HG03521 (cell line): ENCODE measurements around the gene GFER.
A peak's percentile ranks its signal among the peaks of the same experiment; 100 is the strongest.
"Not testable (repeated sequence)": the region's sequence is repeated elsewhere in the genome, so short reads cannot be mapped to it uniquely, and the experiment has no call there.

Experiments used
- ATAC-seq: cut with Tn5 transposase; IDR thresholded peaks from one replicate; pipeline ENCODE4 v1.9.1; 2021; ENCODE audit warnings: mild to moderate bottlenecking, moderate library complexity; ENCODE audit not compliant: unreplicated experiment

Gene GFER

GRCh38 chr16:1957434-1958142 is 26.4 kb upstream of the GFER start:
- ATAC-seq: not testable (repeated sequence)

- not testable (repeated sequence) for ATAC-seq
Measured at GRCh38 chr16:1958143-1958491, 25.9 kb upstream of the GFER start.

DNA sequence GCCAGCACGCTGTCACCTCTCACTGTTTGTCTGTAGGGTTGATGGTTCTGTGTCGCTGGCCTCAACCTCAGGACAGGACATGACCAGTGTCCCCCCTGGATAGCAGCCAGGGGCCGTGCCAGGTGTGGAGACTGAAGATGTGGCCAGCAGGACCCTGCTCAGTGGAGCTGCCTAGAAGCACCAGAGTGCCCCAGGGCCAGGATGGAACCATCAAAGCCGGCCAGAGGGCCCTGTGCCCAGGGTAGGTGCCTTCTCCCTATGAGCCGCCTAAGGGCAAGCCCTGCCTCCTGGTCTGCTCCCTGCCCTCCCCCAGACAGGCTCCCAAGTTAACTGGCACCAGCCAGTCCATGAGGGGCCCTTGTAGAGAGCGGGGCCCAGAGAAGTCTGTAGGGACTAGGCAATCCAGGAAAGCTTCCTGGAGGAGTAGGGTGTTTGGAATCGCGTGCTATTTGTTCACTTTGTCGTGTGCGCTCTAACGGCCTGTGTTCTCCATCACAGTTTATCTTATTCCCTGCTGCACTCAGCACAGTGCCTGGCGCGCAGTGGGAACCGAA is 25.2 kb upstream of the GFER start:
- peak; percentile 4 for ATAC-seq

DNA sequence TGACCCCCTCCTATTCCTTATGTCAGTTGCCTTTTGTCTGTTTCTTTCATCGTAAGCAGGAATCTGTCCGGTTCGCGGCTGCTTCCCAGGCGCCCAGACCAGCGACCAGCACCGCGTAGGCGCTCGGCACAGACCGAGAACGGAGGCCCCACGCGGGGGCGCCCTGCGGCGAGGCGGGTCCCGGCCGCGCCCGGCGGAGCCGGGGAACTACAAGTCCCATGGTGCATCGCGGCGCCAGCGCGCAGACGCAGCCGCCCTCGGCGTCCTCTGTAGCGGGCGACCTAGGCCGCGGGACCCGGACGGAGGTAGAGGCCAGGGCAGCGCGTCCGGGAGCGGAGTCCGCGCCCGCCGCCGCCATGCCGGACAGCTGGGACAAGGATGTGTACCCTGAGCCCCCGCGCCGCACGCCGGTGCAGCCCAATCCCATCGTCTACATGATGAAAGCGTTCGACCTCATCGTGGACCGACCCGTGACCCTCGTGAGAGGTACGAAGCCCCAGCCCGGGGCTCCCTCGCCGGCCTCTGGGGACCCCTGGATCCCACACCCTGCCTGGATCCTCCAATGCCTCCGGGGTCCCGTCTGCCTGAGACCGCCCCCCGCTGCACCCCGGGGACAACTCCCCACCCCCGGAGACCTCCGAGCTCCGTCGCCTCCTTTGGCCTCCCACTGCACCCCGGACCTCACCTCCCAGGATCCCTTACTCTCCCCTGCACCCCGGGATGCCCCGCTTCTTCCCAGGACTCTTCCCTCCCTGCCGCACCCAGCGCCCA is 24.5 kb upstream of the GFER start, which contains the start of gene NDUFB10:
Gene NDUFB10 (plus strand): TSS at position 270 of the 771 bp plus-strand sequence. CDS start 87 bp downstream, at position 357.
- peak; percentile 72 for ATAC-seq

DNA sequence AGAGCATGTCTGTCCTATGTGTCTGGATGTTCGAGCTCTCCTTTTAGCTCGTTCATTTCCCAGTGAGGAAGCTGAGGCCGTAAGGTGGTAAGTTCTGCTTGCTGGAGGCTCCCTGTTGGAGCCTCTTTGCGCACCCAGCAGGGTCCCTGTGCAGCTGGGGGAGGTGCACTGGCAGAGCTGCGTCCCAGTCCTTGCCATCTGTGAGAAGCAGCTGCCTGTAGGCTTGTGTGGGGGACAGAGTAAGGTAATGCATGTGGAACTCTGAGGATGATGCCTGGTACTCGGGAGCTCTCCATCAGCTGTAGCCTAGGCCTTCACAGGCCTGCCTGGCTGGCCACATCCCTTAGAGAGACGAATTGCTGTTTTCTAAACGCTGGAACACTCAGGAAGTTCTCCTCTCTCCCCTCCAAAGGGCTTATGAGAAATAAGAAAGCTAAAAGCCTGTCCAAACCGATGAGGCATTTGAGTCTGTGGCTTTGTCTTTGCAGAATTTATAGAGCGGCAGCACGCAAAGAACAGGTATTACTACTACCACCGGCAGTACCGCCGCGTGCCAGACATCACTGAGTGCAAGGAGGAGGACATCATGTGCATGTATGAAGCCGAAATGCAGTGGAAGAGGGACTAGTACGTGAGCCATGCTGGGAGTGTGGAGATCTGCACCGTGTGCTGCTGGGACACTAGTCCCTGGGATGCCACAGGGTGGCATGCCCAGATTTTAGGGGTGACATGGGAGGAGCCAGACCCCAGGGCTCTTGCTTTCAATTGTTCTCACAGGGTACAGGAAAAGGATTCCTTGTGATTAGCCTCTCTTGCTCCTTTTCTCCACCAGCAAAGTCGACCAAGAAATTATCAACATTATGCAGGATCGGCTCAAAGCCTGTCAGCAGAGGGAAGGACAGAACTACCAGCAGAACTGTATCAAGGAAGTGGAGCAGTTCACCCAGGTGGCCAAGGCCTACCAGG is 23.0 kb upstream of the GFER start:
- ATAC-seq: no peak

DNA sequence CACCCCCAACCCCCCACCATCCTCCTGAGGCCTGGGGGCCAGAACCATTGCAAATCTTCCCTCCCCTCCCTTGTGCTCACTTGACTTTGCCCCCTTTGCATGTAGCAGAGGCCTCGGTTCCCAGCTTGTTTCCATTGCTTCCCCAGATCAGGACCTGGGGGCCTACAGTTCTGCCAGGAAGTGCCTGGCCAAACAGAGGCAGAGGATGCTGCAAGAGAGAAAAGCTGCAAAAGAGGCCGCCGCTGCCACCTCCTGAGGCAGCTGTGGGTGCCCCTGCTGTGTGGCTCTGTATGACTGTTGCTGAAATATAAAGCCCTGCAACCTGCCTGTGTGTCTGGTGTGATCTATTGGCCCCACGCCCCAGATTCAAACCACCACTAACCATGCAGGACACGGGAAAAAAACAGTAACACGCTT is 22.3 kb upstream of the GFER start:
- no peak for ATAC-seq

DNA sequence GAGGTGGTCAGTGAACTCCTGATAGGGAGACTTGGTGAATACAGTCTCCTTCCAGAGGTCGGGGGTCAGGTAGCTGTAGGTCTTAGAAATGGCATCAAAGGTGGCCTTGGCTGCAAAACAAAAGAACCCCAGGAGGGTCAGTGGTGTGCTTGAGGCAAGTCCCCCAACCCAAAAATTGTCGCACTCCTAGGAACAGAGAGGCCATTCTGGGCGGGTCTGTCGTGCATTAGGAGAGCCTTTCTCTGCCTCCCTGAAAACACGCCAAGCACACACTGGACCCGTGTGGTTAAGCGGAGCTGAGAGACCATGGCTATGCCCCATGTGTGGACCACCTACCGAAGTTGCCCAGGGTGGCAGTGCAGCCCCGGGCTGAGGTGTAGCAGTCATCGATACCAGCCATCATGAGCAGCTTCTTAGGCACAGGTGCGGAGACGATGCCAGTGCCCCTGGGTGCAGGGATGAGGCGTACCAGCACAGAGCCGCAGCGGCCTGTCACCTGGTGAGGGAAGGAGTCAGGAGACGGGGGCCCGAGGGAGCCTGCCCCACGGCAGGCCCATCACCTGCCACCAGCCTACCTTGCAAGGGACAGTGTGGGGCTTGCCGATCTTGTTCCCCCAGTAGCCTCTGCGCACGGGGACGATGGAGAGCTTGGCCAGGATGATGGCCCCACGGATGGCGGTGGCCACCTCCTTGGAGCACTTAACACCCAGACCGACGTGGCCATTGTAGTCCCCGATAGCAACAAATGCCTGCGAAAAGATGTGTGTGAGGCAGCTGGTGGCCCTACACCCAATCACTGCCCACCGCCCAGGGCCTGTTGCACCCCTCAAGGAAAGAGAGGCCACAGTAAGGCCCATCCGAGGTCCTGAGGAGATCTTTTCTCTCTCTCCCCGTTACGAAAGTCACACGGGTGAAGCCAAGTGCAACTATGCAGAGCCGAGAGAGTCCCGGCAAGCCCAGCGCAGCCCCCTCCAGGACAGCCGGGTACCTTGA is 21.5 kb upstream of the GFER start:
- not testable (repeated sequence) for ATAC-seq

DNA sequence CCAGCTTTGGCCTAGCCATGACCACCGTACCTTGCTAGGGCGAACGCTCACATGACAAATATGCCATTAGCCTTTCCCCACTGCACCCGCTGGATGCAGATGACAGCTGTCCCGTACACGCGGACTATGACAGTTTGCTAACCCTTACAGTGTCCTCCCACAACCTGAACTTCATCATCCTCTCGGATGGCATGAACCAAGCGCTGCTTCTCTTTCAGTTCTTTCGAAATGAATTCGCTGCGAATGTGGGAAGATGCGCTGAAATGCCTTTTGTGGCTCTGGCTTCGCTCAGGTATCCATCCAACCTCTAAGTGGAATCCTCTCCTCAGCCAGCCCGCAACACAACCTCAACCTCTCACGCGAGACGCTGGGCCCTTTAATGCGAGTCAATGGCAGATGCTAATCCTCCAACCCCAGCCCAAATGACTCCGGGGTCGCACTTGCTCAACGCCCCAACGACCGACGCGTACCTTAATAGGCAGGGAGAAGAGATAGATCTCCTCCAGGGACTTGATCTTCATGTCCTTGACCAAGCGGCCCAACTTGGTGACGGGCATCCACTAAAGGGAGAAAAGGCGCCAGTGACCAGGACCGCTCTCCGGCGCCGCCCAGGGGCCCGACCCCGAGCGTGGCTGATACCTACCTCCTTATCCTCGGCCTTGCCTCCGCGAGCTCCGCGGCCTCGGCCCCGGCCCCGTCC is 20.0 kb upstream of the GFER start:
- ATAC-seq: peak; percentile 3

- ATAC-seq: peak; percentile 84
Measured at GRCh38 chr16:1964506-1965395, 19.2 kb upstream of the GFER start, which contains the start of gene RPS2. RPS2 (minus strand) TSS chr16:1964826; CDS start chr16:1964625, 201 bp downstream.

DNA sequence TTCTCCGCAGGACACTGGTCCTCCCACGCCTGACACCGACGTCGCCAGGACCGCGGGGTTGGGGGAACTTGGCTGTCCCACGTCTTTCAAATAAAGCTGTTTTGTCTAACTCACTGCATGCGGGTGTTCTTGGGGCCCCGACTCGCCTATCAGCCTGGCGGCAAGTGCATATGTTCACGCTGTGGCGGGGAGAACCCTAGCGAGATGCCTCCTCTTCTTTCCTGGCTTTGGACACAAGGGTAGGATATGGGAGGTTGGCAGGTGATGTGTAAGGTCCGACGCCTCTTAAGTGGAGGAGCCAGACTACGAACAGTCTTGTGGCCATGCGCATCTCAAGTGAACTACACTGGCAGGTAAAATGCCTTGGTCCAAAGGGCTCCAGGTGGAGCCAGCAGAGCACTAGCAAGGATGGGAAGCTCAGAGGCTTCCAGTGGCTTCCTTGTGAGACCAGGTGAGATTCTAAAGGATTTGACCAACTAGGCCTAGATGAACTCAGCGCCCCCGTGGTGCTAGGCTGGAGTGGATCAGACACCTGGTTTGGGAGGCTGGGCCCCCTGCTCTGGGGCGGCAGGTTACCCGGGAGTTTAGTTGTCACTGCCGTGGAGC is 18.5 kb upstream of the GFER start:
- no peak for ATAC-seq

GRCh38 chr16:1966460-1966859 is 17.5 kb upstream of the GFER start, which contains the start of gene RNF151:
RNF151 (plus strand) TSS chr16:1966856; CDS start chr16:1966882, 26 bp downstream.
- no peak for ATAC-seq

DNA sequence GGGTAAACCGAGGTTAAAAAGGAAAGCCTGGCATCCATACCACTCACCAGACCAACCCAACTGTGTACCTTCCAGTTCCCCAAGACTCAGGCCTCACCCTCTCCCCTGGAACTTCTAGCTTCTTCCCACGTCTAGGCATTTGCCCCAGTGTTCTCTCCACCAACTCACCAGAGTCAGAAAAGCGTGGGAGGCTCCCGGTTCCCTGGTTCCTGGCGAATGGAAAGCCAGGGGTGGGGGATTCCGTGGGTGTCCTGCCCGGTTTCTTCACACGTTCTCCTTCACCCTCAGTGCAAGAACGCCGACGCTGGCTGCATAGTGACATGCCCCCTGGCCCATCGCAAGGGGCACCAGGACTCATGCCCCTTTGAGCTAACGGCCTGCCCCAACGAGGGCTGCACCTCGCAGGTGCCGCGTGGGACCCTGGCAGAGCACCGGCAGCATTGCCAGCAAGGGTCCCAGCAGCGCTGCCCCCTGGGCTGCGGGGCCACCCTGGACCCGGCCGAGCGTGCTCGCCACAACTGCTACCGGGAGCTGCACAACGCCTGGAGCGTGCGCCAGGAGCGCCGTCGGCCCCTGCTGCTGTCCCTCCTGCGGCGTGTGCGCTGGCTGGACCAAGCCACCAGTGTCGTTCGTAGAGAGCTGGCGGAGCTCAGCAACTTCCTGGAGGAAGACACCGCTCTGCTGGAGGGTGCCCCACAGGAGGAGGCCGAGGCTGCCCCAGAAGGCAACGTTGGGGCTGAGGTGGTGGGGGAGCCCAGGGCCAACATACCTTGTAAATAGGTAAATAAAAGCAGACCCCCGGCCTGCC is 15.6 kb upstream of the GFER start:
- no peak for ATAC-seq

GRCh38 chr16:1971796-1972489 is 12.1 kb upstream of the GFER start, which contains the start of gene TBL3:
TBL3 (plus strand) TSS chr16:1972053; CDS start chr16:1972165, 112 bp downstream.
- peak; percentile 88 for ATAC-seq

GRCh38 chr16:1972490-1972877 is 11.5 kb upstream of the GFER start:
- ATAC-seq: peak; percentile 4

- no peak for ATAC-seq
Measured at GRCh38 chr16:1973461-1974156, 10.4 kb upstream of the GFER start.
